T-helper 9 cell (primary cell): ENCODE measurements around the gene GALNT15.

Source experiments
- DNase-seq: peaks from one replicate; pipeline ENCODE4 v3.0.0-alpha.2; 2020

GALNT15 gene

GRCh38 chr3:16189201-16189600 is 14.7 kb downstream of the GALNT15 start:
- no peak for DNase-seq

GRCh38 chr3:16190704-16191103 is 16.2 kb downstream of the GALNT15 start:
- DNase-seq, result no peak

- no peak for DNase-seq
Measured at GRCh38 chr3:16191591-16191990, 17.1 kb downstream of the GALNT15 start.

GRCh38 chr3:16192176-16192811 is 17.8 kb downstream of the GALNT15 start:
- DNase-seq, result no peak

GRCh38 chr3:16198427-16198826 is 23.9 kb downstream of the GALNT15 start:
- DNase-seq, result no peak

GRCh38 chr3:16199769-16200168 is 25.3 kb downstream of the GALNT15 start:
- no peak for DNase-seq

- no peak for DNase-seq
Measured at GRCh38 chr3:16200411-16200810, 25.9 kb downstream of the GALNT15 start.

GRCh38 chr3:16203031-16203430 is 28.6 kb downstream of the GALNT15 start:
- no peak for DNase-seq

- DNase-seq, result no peak
Measured at GRCh38 chr3:16203671-16204629, 29.5 kb downstream of the GALNT15 start.

- DNase-seq, result no peak
Measured at GRCh38 chr3:16204751-16205150, 30.3 kb downstream of the GALNT15 start.

GRCh38 chr3:16205156-16205870 is 30.8 kb downstream of the GALNT15 start:
- no peak for DNase-seq

- DNase-seq, result no peak
Measured at GRCh38 chr3:16207031-16207430, 32.6 kb downstream of the GALNT15 start.

GRCh38 chr3:16211176-16211904 is 36.9 kb downstream of the GALNT15 start:
- DNase-seq, result no peak

GRCh38 chr3:16214366-16214765 is 39.9 kb downstream of the GALNT15 start:
- no peak for DNase-seq

GRCh38 chr3:16216373-16216935 is 42.0 kb downstream of the GALNT15 start:
- DNase-seq, result no peak

GRCh38 chr3:16219777-16220176 is 45.3 kb downstream of the GALNT15 start:
- no peak for DNase-seq

GRCh38 chr3:16221990-16222389 is 47.5 kb downstream of the GALNT15 start:
- no peak for DNase-seq

GRCh38 chr3:16222547-16222946 is 48.1 kb downstream of the GALNT15 start:
- DNase-seq, result no peak

- no peak for DNase-seq
Measured at GRCh38 chr3:16224325-16224724, 49.8 kb downstream of the GALNT15 start.

- no peak for DNase-seq
Measured at GRCh38 chr3:16227566-16227965, 53.1 kb downstream of the GALNT15 start.

- no peak for DNase-seq
Measured at GRCh38 chr3:16229681-16230080, 55.2 kb downstream of the GALNT15 start.

GRCh38 chr3:16231983-16232382 is 57.5 kb downstream of the GALNT15 start:
- no peak for DNase-seq
